GM18517 (cell line): ENCODE data around the gene INTS14.
"Not testable (repeated sequence)": the region's sequence is repeated elsewhere in the genome, so short reads cannot be mapped to it uniquely, and the experiment has no call there.

Experiments used
- ATAC-seq: cut with Tn5 transposase; IDR thresholded peaks from one replicate; pipeline ENCODE4 v1.9.1; 2021; ENCODE audit warnings: mild to moderate bottlenecking, moderate library complexity; ENCODE audit not compliant: unreplicated experiment

Gene INTS14

DNA sequence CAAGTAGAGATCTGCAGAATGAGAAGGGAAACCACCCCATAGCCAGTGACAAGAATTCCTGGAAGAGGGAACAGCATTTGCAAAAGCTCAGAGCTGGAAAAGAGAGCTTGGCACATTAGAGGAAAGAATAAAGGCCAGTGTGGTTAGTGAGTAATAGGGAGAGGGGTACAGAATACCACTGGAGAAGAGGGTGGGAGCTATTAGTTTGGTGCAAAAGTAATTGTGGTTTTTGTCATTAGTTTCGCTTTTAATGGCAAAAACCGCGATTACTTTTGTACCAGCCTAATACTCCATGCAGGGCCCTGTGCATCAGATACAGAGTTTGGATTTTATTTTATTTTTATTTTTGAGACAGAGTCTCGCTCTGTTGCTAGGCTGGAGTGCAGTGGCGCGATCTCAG lies 20.6 kb upstream of the INTS14 start:
- ATAC-seq = peak; percentile 40

DNA sequence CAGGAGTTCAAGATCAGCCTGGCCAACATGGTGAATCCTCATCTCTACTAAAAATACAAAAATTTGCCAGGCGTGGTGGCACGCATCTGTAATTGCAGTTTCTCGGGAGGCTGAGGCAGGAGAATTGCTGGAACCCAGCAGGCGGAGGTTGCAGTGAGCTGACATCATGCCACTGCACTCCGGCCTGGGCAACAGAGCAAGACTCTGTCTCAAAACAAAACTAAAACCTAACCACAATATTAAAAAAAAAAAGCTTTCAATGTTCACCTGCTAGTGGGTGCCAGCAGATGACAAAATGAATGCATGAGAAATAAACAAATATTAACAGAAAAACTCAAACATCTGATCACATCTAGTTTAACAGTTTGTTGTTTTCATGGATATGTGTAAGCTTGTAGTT lies 19.8 kb upstream of the INTS14 start:
- peak; percentile 82 for ATAC-seq

GRCh38 chr15:65629548-65629947 lies 18.6 kb upstream of the INTS14 start:
- no peak for ATAC-seq

GRCh38 chr15:65626856-65627255 lies 15.9 kb upstream of the INTS14 start:
- ATAC-seq = no peak

DNA sequence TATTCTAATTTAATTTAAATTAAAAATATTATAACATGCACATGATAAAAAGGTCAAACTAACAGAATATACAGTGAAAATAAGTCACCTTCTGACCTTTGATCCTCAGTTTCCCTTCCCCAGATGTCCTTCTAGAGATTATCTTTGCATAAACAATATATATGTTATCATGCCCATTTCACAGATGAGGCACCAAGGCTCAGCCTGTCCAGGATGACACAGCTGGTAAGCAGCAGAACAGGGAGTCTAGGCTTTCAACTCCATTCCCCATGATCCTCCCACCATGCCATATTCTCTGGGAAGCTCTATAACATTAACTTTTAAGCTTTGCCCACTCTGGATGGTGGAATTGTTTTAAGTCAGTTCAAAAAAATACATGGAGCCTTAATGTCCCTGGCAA lies 12.2 kb upstream of the INTS14 start:
- no peak for ATAC-seq

DNA sequence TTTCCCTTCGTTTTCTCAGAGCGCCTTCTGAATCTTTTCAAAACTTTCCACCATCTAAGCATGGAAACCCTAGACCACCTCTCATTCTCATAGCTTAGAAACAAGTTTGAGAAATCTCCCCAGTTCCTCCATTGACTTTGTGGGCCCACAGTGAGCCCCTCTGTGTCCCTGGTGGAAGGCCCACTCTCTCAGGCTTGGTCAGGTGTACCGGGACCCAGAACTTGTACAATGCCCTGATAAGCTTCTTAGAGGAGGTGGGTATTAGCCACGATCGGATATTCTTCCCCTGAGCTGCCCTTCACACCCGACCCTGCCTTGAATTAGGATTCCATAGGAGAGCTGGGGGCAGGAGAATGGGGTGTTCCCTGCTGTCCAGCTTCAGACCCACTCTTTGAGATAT lies 10.7 kb upstream of the INTS14 start, which contains the start of gene SLC24A1:
TSS of gene SLC24A1 (plus strand) at position 301 of the 400 bp plus-strand sequence. CDS start 2,143 bp downstream, outside the sequence.
- no peak for ATAC-seq

DNA sequence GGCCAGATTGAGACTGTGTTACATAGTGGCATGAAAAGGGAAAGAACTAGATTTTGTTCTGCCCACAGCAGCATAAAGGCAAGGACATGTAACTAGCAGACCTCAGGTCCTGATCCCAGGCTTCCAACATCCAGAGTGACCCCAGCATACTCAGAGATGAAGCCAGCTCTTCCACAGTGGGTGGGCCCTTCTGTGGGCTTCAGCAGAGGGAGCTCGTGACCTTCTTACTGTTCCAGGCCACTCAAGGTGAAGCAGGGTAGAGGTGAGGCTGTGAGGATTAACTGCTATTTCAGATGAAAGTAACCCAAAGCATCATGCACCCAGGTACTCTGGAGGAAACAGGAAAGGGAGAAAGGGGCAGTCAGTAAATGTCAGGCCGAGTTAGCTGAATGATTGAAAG lies 9.9 kb upstream of the INTS14 start:
- no peak for ATAC-seq

DNA sequence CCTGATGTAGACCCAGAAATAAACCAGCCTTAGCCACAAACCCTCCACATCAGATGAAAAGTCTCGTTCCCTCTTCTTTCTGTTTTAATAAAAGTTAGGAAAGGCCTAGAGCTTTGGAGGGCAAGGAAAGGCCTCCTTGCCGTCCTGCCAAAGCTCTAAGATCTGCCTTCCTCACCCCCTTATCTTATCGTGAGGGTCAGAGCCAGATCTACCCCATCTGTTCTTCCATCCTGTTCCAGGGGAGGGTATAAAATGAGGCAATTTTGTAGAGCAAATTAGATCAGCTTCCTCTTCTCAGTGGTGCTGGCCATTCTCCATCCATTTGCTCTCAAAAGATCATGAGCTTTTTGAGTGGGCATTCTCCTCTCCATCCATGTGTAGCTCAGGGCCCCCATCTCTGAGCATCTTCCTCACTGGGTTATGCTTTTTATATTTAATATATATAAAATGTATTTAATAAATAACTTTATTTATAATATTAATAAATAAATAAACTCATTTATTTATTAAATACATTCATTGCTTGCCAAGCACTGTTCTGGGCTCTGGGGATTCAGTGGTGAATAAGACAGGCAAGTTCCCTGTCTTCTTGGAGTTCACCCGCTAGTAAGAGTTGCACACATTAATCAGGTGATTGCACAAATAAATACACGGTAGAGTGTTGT lies 8.8 kb upstream of the INTS14 start:
- no peak for ATAC-seq

GRCh38 chr15:65618560-65619109 lies 7.7 kb upstream of the INTS14 start:
- ATAC-seq = no peak

DNA sequence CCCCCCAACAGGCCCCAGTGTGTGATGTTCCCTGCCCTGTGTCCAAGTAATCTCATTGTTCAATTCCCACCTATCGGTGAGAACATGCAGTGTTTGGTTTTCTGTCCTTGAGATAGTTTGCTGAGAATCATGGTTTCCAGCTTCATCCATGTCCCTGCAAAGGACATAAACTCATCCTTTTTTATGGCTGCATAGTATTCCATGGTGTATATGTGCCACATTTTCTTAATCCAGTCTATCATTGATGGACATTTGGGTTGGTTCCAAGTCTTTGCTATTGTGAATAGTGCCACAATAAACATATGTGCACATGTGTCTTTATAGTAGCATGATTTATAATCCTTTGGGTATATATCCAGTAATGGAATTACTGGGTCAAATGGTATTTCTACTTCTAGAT lies 5.0 kb upstream of the INTS14 start:
- ATAC-seq = not testable (repeated sequence)

DNA sequence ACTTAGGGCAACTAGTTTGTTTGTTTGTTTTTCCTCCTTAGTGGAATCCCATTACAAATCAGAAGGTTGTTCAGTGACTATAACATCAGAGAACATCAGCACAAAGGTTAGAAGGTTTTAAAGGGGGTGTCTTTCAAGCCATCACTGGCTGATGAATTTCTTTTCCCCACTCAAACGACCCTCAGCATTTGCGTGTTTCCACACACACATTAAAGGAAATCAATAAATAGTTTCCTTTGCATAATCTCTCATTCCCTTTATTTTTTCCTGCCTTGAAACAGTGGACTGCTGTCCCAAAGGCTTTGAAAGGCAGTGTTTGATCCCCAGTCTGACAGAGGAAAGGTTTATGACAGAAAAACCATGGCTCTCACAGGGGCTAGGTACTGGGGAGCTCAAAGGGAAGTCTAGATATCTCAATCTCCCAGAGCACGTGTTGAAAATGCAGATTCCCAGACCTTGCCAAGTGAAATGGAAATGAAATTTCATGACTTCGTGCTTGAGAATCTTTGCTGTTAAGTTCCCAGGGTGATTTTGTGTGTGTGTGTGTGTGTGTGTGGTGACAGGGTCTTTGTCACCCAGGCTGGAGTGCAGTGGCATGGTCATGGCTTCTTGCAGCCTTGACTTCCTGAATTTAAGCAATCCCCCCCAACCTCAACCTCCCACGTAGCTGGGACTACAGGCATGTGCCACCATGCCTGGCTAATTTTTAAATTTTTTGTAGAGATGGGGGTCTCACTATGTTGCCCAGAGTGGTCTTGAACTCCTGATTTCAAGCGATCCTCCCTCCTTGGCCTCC lies 2.2 kb upstream of the INTS14 start:
- ATAC-seq = no peak

DNA sequence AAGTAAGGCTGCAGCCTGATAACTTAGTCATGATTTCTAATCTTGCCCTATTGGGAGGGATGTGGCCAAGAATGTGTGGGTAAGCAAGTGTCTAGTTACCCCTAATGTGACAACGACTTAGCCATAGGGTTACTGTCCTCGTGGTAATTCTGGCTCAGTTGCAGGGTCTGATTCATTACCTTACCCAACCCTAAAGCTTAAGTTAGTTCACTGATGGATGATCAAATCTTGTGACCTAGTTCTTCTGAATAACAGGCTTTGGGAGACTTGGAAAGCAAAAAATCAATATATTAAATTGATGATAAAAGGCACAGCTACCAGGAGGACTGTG lies 1.6 kb upstream of the INTS14 start:
- no peak for ATAC-seq

GRCh38 chr15:65611888-65612615 lies 1.1 kb upstream of the INTS14 start:
- ATAC-seq = no peak

GRCh38 chr15:65603559-65603958 lies 7.4 kb downstream of the INTS14 start:
- no peak for ATAC-seq

- ATAC-seq = no peak
Measured at GRCh38 chr15:65603134-65603533, 7.8 kb downstream of the INTS14 start.

GRCh38 chr15:65599677-65600076 lies 11.3 kb downstream of the INTS14 start:
- no peak for ATAC-seq

- no peak for ATAC-seq
Measured at GRCh38 chr15:65598468-65598867, 12.5 kb downstream of the INTS14 start.

GRCh38 chr15:65595960-65596359 lies 15.0 kb downstream of the INTS14 start:
- ATAC-seq = no peak

GRCh38 chr15:65587094-65587493 lies 23.8 kb downstream of the INTS14 start:
- ATAC-seq = no peak

DNA sequence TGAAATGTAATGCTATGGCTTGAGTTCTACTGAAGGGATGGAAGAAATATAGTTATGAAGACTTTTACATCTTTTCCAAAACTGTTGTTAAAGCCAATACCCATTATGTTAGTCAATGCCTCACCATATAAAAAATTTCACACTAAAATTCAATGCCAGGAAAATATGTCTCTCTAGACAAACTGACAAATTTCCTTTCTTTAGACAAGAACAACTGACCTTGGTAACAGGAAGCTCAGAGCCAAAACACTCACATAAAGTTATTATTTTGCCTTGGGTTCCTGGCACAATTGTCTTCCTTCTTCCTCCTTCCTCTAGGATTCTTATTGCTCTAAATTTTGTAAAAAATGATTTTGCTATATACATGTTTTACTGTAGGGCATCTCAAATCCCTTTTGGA lies 26.7 kb downstream of the INTS14 start:
- ATAC-seq = no peak

- ATAC-seq = no peak
Measured at GRCh38 chr15:65583701-65584100, 27.2 kb downstream of the INTS14 start.

- ATAC-seq = no peak
Measured at GRCh38 chr15:65580287-65580686, 30.6 kb downstream of the INTS14 start.
